K562 (cell line): ENCODE data around the gene NUF2. TPM values are rescaled to one million over a fixed set of nuclear protein-coding genes. Genes with fewer than 3 reads are reported as not detected.

Experiments used
- polyA plus RNA-seq, 8 experiments: library from polyadenylated mRNA; depleted of rRNA in 4 of 8; stranded (reverse) in 5 of 8; unstranded in 3 of 8; fragments of >200 nt; fragmentation: Nextera tagmentation in 2 of 8; fragmentation: Illumina TruSeq in 1 of 8; extraction: Ambion mirVana in 2 of 8; extraction: Trizol in 1 of 8; gene quantifications; 2 replicates each; pipeline versions ENCODE4 v1.2.1 to v1.2.3, GENCODE V29; 2011 to 2014; ENCODE audit warnings: inconsistent platforms in 1 of 8, missing spikeins in 1 of 8
- total RNA-seq, 7 experiments: library from RNA; depleted of rRNA in 6 of 7; stranded (reverse); fragments of >200 nt in 6 of 7; fragmentation: Illumina TruSeq in 2 of 7; extraction: Trizol in 2 of 7; gene quantifications; 2 replicates each; pipeline versions ENCODE4 v1.2.1 to v1.2.3, GENCODE V29; 2011 to 2021; ENCODE audit warnings: low replicate concordance in 1 of 7

Gene NUF2
- total and polyA plus RNA-seq, 9 of the 15 experiments (the other 6 are each of a cell fraction or from before 2014, with no cell fraction given): 42.5 to 90.0 (median 60.3) TPM

Other genes with a start within 250 kb of the NUF2 start
- gene RGS5, start 119.0 kb upstream of the NUF2 start, total RNA-seq (2014; rRNA removed): 2.6 and 2.7 TPM in 2 replicates
- 2.4 and 4.4 TPM in 2 replicates for gene RGS5, start 119.0 kb upstream of the NUF2 start, total RNA-seq (2014; rRNA removed; fragmentation: Illumina TruSeq; extraction: Trizol)
- 1.9 and 2.1 TPM in 2 replicates for gene RGS5, start 119.0 kb upstream of the NUF2 start, total RNA-seq (2015; rRNA removed; fragmentation: Illumina TruSeq; extraction: Trizol)
- gene RGS5, start 119.0 kb upstream of the NUF2 start, total RNA-seq (2021): 0.71 and 0.87 TPM in 2 replicates
- gene RGS5, start 119.0 kb upstream of the NUF2 start, polyA plus RNA-seq (2011; rRNA removed): 2.8 and 3.4 TPM in 2 replicates
- 1.4 and 1.7 TPM in 2 replicates for gene RGS5, start 119.0 kb upstream of the NUF2 start, polyA plus RNA-seq (2014; fragmentation: Illumina TruSeq; extraction: Trizol)
- 1 to 10 TPM; 1.7 to 2.4 TPM for gene RGS5, start 119.0 kb upstream of the NUF2 start, polyA plus RNA-seq (2014; fragmentation: Nextera tagmentation; extraction: Ambion mirVana)
- 5.3 and 9.2 TPM in 2 replicates for gene RGS5, start 119.0 kb upstream of the NUF2 start, polyA plus RNA-seq (2014; rRNA removed)